Measurements from ENCODE around the gene DFFB. TPM values are rescaled to one million over a fixed set of nuclear protein-coding genes. Genes with fewer than 3 reads are reported as not detected.

Gene DFFB
- total and polyA plus RNA-seq, 9 of the 15 experiments (the other 6 are each of a cell fraction or from before 2014, with no cell fraction given): 2.3 to 15.8 (median 11.5) TPM

DNA sequence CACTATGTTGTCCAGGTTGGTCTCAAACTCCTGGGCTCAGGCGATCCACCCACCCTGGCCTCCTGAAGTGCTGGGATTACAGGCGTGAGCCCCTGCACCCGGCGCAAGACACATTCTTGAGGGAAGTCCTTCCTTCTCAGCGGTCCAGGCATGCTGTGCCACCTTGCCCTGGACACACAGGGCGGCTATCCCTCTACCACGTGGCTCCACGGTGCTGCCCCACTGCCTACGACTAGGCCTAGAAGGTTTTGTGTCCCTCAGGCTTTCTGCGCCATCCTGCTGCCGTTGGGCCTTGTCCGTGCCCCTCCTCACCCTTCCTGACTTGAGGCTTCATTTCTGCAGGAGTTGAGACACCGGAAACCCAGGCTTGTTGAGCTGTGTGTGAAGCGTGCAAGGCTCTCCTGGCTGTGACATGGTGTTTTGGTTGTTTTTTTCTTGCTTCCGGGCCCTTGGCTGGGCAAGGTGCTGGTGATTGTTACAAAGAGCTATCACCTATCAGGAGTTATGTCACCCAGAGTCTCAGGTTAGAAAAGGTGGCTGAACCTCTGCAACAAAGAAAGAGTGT is 28.9 kb downstream of the DFFB start:
- Histone ChIP-seq H3K4me3 (no peak overlapping the region), H3K36me3 (ENCODE audit: control insufficient read depth, insufficient read depth, low read length) (peaks cover 69% of the 10 kb centered on the region), H3K4me2 (ENCODE audit: insufficient read depth, low read length) (no peak overlapping the region), H2AFZ (ENCODE audit: low read depth, low read length) (no peak overlapping the region), H3K9me3 (replicated peaks; ENCODE audit: control insufficient read depth, insufficient read depth, low read depth, low read length) (no peaks in the 10 kb centered on the region), H3K27me3 (ENCODE audit: control insufficient read depth in 2 of 2, insufficient read depth in 2 of 2, low read length in 2 of 2) (no peaks in the 10 kb centered on the region), H3K9me1 (ENCODE audit: control insufficient read depth, insufficient read depth, low read length) (no peaks in the 10 kb centered on the region), H3K9ac (ENCODE audit: insufficient read depth in 1 of 2, low read depth in 2 of 2, low read length in 2 of 2) (peak overlapping the region in 1 of 2 experiments; percentile 53; a peak in 1 of 4 replicates), H3K79me2 (ENCODE audit: control insufficient read depth, insufficient read depth, low read length) (no peaks in the 10 kb centered on the region), H3K27ac (ENCODE audit: extremely low read depth, low read depth, low read length) (no peak overlapping the region), H3K4me1 (replicated peaks in 1 of 2; ENCODE audit: control insufficient read depth in 2 of 2, insufficient read depth in 2 of 2, low read length in 2 of 2) (peaks cover 0 to 4% of the 10 kb centered on the region in 2 experiments; a peak in 2 of 5 replicates), H4K20me1 (replicated peaks; ENCODE audit: control insufficient read depth, insufficient read depth, low read length) (peaks cover 6% of the 10 kb centered on the region; the same call in 1 of the 2 replicates)
- ChIA-PET POLR2A (interaction anchor here (0.7 to 2.8 kb wide), 6 partner anchors 10 to 1342 kb away, joined by 3 to 12 read pairs (median 3); partner anchors contain the start of gene C1orf174), CTCF (ENCODE audit: low intra/inter-chr PET ratio) (no interaction called here)
- DNase-seq (ENCODE audit: extremely low read depth in 1 of 4, low spot score in 3 of 4) (no peak), FAIRE-seq (no peak), ATAC-seq (no peak)
- TF ChIP-seq, protein P1, sequence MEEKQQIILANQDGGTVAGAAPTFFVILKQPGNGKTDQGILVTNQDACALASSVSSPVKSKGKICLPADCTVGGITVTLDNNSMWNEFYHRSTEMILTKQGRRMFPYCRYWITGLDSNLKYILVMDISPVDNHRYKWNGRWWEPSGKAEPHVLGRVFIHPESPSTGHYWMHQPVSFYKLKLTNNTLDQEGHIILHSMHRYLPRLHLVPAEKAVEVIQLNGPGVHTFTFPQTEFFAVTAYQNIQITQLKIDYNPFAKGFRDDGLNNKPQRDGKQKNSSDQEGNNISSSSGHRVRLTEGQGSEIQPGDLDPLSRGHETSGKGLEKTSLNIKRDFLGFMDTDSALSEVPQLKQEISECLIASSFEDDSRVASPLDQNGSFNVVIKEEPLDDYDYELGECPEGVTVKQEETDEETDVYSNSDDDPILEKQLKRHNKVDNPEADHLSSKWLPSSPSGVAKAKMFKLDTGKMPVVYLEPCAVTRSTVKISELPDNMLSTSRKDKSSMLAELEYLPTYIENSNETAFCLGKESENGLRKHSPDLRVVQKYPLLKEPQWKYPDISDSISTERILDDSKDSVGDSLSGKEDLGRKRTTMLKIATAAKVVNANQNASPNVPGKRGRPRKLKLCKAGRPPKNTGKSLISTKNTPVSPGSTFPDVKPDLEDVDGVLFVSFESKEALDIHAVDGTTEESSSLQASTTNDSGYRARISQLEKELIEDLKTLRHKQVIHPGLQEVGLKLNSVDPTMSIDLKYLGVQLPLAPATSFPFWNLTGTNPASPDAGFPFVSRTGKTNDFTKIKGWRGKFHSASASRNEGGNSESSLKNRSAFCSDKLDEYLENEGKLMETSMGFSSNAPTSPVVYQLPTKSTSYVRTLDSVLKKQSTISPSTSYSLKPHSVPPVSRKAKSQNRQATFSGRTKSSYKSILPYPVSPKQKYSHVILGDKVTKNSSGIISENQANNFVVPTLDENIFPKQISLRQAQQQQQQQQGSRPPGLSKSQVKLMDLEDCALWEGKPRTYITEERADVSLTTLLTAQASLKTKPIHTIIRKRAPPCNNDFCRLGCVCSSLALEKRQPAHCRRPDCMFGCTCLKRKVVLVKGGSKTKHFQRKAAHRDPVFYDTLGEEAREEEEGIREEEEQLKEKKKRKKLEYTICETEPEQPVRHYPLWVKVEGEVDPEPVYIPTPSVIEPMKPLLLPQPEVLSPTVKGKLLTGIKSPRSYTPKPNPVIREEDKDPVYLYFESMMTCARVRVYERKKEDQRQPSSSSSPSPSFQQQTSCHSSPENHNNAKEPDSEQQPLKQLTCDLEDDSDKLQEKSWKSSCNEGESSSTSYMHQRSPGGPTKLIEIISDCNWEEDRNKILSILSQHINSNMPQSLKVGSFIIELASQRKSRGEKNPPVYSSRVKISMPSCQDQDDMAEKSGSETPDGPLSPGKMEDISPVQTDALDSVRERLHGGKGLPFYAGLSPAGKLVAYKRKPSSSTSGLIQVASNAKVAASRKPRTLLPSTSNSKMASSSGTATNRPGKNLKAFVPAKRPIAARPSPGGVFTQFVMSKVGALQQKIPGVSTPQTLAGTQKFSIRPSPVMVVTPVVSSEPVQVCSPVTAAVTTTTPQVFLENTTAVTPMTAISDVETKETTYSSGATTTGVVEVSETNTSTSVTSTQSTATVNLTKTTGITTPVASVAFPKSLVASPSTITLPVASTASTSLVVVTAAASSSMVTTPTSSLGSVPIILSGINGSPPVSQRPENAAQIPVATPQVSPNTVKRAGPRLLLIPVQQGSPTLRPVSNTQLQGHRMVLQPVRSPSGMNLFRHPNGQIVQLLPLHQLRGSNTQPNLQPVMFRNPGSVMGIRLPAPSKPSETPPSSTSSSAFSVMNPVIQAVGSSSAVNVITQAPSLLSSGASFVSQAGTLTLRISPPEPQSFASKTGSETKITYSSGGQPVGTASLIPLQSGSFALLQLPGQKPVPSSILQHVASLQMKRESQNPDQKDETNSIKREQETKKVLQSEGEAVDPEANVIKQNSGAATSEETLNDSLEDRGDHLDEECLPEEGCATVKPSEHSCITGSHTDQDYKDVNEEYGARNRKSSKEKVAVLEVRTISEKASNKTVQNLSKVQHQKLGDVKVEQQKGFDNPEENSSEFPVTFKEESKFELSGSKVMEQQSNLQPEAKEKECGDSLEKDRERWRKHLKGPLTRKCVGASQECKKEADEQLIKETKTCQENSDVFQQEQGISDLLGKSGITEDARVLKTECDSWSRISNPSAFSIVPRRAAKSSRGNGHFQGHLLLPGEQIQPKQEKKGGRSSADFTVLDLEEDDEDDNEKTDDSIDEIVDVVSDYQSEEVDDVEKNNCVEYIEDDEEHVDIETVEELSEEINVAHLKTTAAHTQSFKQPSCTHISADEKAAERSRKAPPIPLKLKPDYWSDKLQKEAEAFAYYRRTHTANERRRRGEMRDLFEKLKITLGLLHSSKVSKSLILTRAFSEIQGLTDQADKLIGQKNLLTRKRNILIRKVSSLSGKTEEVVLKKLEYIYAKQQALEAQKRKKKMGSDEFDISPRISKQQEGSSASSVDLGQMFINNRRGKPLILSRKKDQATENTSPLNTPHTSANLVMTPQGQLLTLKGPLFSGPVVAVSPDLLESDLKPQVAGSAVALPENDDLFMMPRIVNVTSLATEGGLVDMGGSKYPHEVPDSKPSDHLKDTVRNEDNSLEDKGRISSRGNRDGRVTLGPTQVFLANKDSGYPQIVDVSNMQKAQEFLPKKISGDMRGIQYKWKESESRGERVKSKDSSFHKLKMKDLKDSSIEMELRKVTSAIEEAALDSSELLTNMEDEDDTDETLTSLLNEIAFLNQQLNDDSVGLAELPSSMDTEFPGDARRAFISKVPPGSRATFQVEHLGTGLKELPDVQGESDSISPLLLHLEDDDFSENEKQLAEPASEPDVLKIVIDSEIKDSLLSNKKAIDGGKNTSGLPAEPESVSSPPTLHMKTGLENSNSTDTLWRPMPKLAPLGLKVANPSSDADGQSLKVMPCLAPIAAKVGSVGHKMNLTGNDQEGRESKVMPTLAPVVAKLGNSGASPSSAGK (IDR thresholded peaks at IDR 0.05): no peak
- TF ChIP-seq ZNF184 (CRISPR knock-in tag; IDR thresholded peaks at IDR 0.05) (no peak), ZNF785 (CRISPR knock-in tag; IDR thresholded peaks at IDR 0.05) (no peak), CHCHD3 (CRISPR knock-in tag; IDR thresholded peaks at IDR 0.05) (no peak)
- TF ChIP-seq, protein P2, sequence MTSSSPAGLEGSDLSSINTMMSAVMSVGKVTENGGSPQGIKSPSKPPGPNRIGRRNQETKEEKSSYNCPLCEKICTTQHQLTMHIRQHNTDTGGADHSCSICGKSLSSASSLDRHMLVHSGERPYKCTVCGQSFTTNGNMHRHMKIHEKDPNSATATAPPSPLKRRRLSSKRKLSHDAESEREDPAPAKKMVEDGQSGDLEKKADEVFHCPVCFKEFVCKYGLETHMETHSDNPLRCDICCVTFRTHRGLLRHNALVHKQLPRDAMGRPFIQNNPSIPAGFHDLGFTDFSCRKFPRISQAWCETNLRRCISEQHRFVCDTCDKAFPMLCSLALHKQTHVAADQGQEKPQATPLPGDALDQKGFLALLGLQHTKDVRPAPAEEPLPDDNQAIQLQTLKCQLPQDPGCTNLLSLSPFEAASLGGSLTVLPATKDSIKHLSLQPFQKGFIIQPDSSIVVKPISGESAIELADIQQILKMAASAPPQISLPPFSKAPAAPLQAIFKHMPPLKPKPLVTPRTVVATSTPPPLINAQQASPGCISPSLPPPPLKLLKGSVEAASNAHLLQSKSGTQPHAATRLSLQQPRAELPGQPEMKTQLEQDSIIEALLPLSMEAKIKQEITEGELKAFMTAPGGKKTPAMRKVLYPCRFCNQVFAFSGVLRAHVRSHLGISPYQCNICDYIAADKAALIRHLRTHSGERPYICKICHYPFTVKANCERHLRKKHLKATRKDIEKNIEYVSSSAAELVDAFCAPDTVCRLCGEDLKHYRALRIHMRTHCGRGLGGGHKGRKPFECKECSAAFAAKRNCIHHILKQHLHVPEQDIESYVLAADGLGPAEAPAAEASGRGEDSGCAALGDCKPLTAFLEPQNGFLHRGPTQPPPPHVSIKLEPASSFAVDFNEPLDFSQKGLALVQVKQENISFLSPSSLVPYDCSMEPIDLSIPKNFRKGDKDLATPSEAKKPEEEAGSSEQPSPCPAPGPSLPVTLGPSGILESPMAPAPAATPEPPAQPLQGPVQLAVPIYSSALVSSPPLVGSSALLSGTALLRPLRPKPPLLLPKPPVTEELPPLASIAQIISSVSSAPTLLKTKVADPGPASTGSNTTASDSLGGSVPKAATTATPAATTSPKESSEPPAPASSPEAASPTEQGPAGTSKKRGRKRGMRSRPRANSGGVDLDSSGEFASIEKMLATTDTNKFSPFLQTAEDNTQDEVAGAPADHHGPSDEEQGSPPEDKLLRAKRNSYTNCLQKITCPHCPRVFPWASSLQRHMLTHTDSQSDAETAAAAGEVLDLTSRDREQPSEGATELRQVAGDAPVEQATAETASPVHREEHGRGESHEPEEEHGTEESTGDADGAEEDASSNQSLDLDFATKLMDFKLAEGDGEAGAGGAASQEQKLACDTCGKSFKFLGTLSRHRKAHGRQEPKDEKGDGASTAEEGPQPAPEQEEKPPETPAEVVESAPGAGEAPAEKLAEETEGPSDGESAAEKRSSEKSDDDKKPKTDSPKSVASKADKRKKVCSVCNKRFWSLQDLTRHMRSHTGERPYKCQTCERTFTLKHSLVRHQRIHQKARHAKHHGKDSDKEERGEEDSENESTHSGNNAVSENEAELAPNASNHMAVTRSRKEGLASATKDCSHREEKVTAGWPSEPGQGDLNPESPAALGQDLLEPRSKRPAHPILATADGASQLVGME (CRISPR knock-in tag; IDR thresholded peaks at IDR 0.05): no peak
- BruUV-seq (replicated peaks): no TSS peak
- intact Hi-C loops (cut with micrococcal nuclease) (no loop called here), in situ Hi-C loops (cut with MboI) (no loop called here)
- 88% methylated on average over 15 of the region's 15 CpGs for WGBS (ENCODE audit: insufficient coverage, low coverage, missing lambda C conversion rate)

All from K562 (cell line).